ENCODE measurements around the gene SAMD4A.

The SAMD4A gene

GRCh38 chr14:54742492-54743350 is 175.8 kb downstream of the SAMD4A start:
- H3K4me2 ChIP-seq, result no peak overlapping the region
- no peak overlapping the region for H3K27ac ChIP-seq
- H3K9ac ChIP-seq, result no peak overlapping the region
- no peaks in the 10 kb centered on the region for H4K20me1 ChIP-seq (ENCODE audit: insufficient read depth)
- H2AFZ ChIP-seq (ENCODE audit: low read depth), result no peak overlapping the region
- H3K27me3 ChIP-seq (ENCODE audit: insufficient read depth, low read depth), result no peaks in the 10 kb centered on the region
- TF ChIP-seq CTCF (conservative IDR thresholded peaks at IDR 0.05; ENCODE audit: low read depth, low read length), result no peak
- no peak overlapping the region for H3K4me3 ChIP-seq (IDR thresholded peaks at IDR 0.05; ENCODE audit: insufficient read depth, low read depth, low read length)
- no peaks in the 10 kb centered on the region for H3K4me1 ChIP-seq (ENCODE audit: low read depth, poor library complexity, severe bottlenecking)
- H3K79me2 ChIP-seq (ENCODE audit: insufficient read depth, low read depth), result no peaks in the 10 kb centered on the region
- H3K36me3 ChIP-seq (ENCODE audit: insufficient read depth), result no peaks in the 10 kb centered on the region

GRCh38 chr14:54743382-54743781 is 176.5 kb downstream of the SAMD4A start:
- Histone ChIP-seq H3K4me2 (no peak overlapping the region), H3K79me2 (ENCODE audit: insufficient read depth, low read depth) (no peaks in the 10 kb centered on the region), H4K20me1 (ENCODE audit: insufficient read depth) (no peaks in the 10 kb centered on the region), H2AFZ (ENCODE audit: low read depth) (no peak overlapping the region), H3K4me3 (IDR thresholded peaks at IDR 0.05; ENCODE audit: insufficient read depth, low read depth, low read length) (no peak overlapping the region), H3K9ac (no peak overlapping the region), H3K36me3 (ENCODE audit: insufficient read depth) (no peaks in the 10 kb centered on the region), H3K27me3 (ENCODE audit: insufficient read depth, low read depth) (no peaks in the 10 kb centered on the region), H3K27ac (no peak overlapping the region), H3K4me1 (ENCODE audit: low read depth, poor library complexity, severe bottlenecking) (no peaks in the 10 kb centered on the region)
- no peak for TF ChIP-seq CTCF (conservative IDR thresholded peaks at IDR 0.05; ENCODE audit: low read depth, low read length)

GRCh38 chr14:54746019-54746418 is 179.1 kb downstream of the SAMD4A start:
- Histone ChIP-seq H2AFZ (ENCODE audit: low read depth) (no peak overlapping the region), H3K4me1 (ENCODE audit: low read depth, poor library complexity, severe bottlenecking) (no peaks in the 10 kb centered on the region), H3K27ac (no peak overlapping the region), H3K4me3 (IDR thresholded peaks at IDR 0.05; ENCODE audit: insufficient read depth, low read depth, low read length) (no peak overlapping the region), H3K9ac (no peak overlapping the region), H3K79me2 (ENCODE audit: insufficient read depth, low read depth) (no peaks in the 10 kb centered on the region), H3K27me3 (ENCODE audit: insufficient read depth, low read depth) (no peaks in the 10 kb centered on the region), H3K4me2 (no peak overlapping the region), H3K36me3 (ENCODE audit: insufficient read depth) (no peaks in the 10 kb centered on the region), H4K20me1 (ENCODE audit: insufficient read depth) (no peaks in the 10 kb centered on the region)
- TF ChIP-seq CTCF (conservative IDR thresholded peaks at IDR 0.05; ENCODE audit: low read depth, low read length), result no peak

- Histone ChIP-seq H3K4me1 (ENCODE audit: low read depth, poor library complexity, severe bottlenecking) (no peaks in the 10 kb centered on the region), H3K27ac (no peak overlapping the region), H2AFZ (ENCODE audit: low read depth) (no peak overlapping the region), H3K4me3 (IDR thresholded peaks at IDR 0.05; ENCODE audit: insufficient read depth, low read depth, low read length) (no peak overlapping the region), H3K36me3 (ENCODE audit: insufficient read depth) (no peaks in the 10 kb centered on the region), H4K20me1 (ENCODE audit: insufficient read depth) (no peaks in the 10 kb centered on the region), H3K4me2 (no peak overlapping the region), H3K27me3 (ENCODE audit: insufficient read depth, low read depth) (no peaks in the 10 kb centered on the region), H3K79me2 (ENCODE audit: insufficient read depth, low read depth) (no peaks in the 10 kb centered on the region), H3K9ac (no peak overlapping the region)
- TF ChIP-seq CTCF (conservative IDR thresholded peaks at IDR 0.05; ENCODE audit: low read depth, low read length), result no peak
These were observed 180.7 kb downstream of the SAMD4A start for GRCh38 chr14:54747616-54748015.

Measured in KMS-11 (cell line).